Activated naive CD8-positive, alpha-beta T cell treated with anti-CD3 and anti-CD28 coated beads, Interleukin-2, amount 50 U/mL, for 24 hours (primary cell): ENCODE measurements around the gene KDM5C.
A peak's percentile ranks its signal among the peaks of the same experiment; 100 is the strongest.

Experiments
- ATAC-seq: fragments of 150-1000 bp; cut with Tn5 transposase; one replicate; pipeline ENCODE4 v1.10.0; 2021
- DNase-seq: peaks from one replicate; pipeline ENCODE4 v3.0.0; 2021
- H3K27ac Mint-ChIP-seq: one replicate; pipeline ENCODE4 v1.8.0; 2021; ENCODE audit warnings: mild to moderate bottlenecking, mixed read lengths
- H3K27me3 Mint-ChIP-seq: one replicate; pipeline ENCODE4 v1.8.0; 2021; ENCODE audit warnings: mixed read lengths
- H3K36me3 Mint-ChIP-seq: one replicate; pipeline ENCODE4 v1.8.0; 2021; ENCODE audit warnings: low read depth, mixed read lengths
- H3K4me1 Mint-ChIP-seq: one replicate; pipeline ENCODE4 v1.8.0; 2021; ENCODE audit warnings: mixed read lengths
- H3K4me3 Mint-ChIP-seq: one replicate; pipeline ENCODE4 v1.8.0; 2021; ENCODE audit warnings: mild to moderate bottlenecking, moderate library complexity, mixed read lengths
- H3K9me3 Mint-ChIP-seq: one replicate; pipeline ENCODE4 v1.8.0; 2021; ENCODE audit warnings: mixed read lengths

The KDM5C gene

GRCh38 chrX:53236025-53236679 lies 11.1 kb upstream of the KDM5C start:
- peaks cover 18% of the 10 kb centered on the region for H3K4me1 Mint-ChIP-seq
- no peaks in the 10 kb centered on the region for H3K36me3 Mint-ChIP-seq
- H3K4me3 Mint-ChIP-seq = no peak overlapping the region
- H3K27me3 Mint-ChIP-seq = no peaks in the 10 kb centered on the region
- ATAC-seq (no peak), DNase-seq (no peak)
- H3K9me3 Mint-ChIP-seq = no peaks in the 10 kb centered on the region
- H3K27ac Mint-ChIP-seq = no peak overlapping the region

- peaks cover 18% of the 10 kb centered on the region for H3K4me1 Mint-ChIP-seq
- ATAC-seq (no peak), DNase-seq (no peak)
- H3K9me3 Mint-ChIP-seq = no peaks in the 10 kb centered on the region
- no peaks in the 10 kb centered on the region for H3K36me3 Mint-ChIP-seq
- no peaks in the 10 kb centered on the region for H3K27me3 Mint-ChIP-seq
- no peak overlapping the region for H3K27ac Mint-ChIP-seq
- no peak overlapping the region for H3K4me3 Mint-ChIP-seq
Measured at GRCh38 chrX:53235566-53235965, 10.6 kb upstream of the KDM5C start.

GRCh38 chrX:53234484-53234883 lies 9.5 kb upstream of the KDM5C start:
- Mint-ChIP-seq H3K27me3 (no peaks in the 10 kb centered on the region), H3K4me3 (no peak overlapping the region), H3K27ac (no peak overlapping the region), H3K4me1 (peaks cover 9% of the 10 kb centered on the region), H3K9me3 (no peaks in the 10 kb centered on the region), H3K36me3 (no peaks in the 10 kb centered on the region)
- no peak for ATAC-seq
- no peak for DNase-seq

- H3K36me3 Mint-ChIP-seq = no peaks in the 10 kb centered on the region
- no peaks in the 10 kb centered on the region for H3K4me1 Mint-ChIP-seq
- no peak overlapping the region for H3K4me3 Mint-ChIP-seq
- DNase-seq = no peak
- ATAC-seq = no peak
- H3K27me3 Mint-ChIP-seq = no peaks in the 10 kb centered on the region
- no peak overlapping the region for H3K27ac Mint-ChIP-seq
- H3K9me3 Mint-ChIP-seq = no peaks in the 10 kb centered on the region
Measured at GRCh38 chrX:53233536-53233935, 8.5 kb upstream of the KDM5C start.

DNA sequence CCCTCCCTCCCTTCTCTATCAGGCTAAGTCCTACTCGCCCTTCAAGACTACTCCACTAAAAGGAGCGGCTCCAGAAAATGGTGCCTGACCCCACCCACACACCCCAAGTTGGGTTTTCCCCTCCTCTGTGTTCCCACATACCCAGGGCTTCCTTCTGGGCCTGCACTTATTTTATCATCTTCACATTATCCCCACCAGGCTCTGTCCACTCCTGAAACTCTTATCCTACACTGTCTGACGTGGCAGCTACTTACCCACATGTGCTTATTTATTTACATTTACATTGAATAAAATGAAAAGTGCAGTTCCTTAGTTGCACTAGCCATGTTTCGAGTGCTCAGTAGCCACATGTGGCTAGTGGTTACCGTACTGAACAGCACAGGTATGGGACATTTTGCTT lies 5.1 kb upstream of the KDM5C start:
- peaks cover 2% of the 10 kb centered on the region for H3K36me3 Mint-ChIP-seq

GRCh38 chrX:53227224-53227765 lies 2.3 kb upstream of the KDM5C start:
- H3K36me3 Mint-ChIP-seq = peaks cover 15% of the 10 kb centered on the region
- H3K9me3 Mint-ChIP-seq = no peaks in the 10 kb centered on the region
- H3K4me1 Mint-ChIP-seq = peaks cover 27% of the 10 kb centered on the region
- no peak for ATAC-seq
- H3K4me3 Mint-ChIP-seq = no peak overlapping the region
- DNase-seq = no peak
- no peak overlapping the region for H3K27ac Mint-ChIP-seq
- no peaks in the 10 kb centered on the region for H3K27me3 Mint-ChIP-seq

More for the DNA sequence above, 5.1 kb upstream of the KDM5C start:
- Mint-ChIP-seq H3K4me1 (peaks cover 9% of the 10 kb centered on the region), H3K27me3 (no peaks in the 10 kb centered on the region), H3K4me3 (no peak overlapping the region), H3K27ac (no peak overlapping the region), H3K9me3 (no peaks in the 10 kb centered on the region)
- no peak for ATAC-seq
- no peak for DNase-seq

GRCh38 chrX:53223955-53224859 lies 800 bp downstream of the KDM5C start:
- ATAC-seq = peak; percentile 68
- DNase-seq = peak; percentile 13
- peaks cover 22% of the 10 kb centered on the region for H3K36me3 Mint-ChIP-seq
- peak overlapping the region; percentile 99 for H3K27ac Mint-ChIP-seq
- H3K4me3 Mint-ChIP-seq = peak overlapping the region; percentile 92
- H3K27me3 Mint-ChIP-seq = no peaks in the 10 kb centered on the region
- H3K9me3 Mint-ChIP-seq = no peaks in the 10 kb centered on the region
- peaks cover 40% of the 10 kb centered on the region for H3K4me1 Mint-ChIP-seq

GRCh38 chrX:53223068-53223693 lies 1.8 kb downstream of the KDM5C start:
- no peak for ATAC-seq
- Mint-ChIP-seq H3K4me3 (peak overlapping the region; percentile 92), H3K4me1 (peaks cover 40% of the 10 kb centered on the region), H3K27ac (peak overlapping the region; percentile 99), H3K9me3 (no peaks in the 10 kb centered on the region), H3K27me3 (no peaks in the 10 kb centered on the region), H3K36me3 (peaks cover 27% of the 10 kb centered on the region)
- DNase-seq = no peak

DNA sequence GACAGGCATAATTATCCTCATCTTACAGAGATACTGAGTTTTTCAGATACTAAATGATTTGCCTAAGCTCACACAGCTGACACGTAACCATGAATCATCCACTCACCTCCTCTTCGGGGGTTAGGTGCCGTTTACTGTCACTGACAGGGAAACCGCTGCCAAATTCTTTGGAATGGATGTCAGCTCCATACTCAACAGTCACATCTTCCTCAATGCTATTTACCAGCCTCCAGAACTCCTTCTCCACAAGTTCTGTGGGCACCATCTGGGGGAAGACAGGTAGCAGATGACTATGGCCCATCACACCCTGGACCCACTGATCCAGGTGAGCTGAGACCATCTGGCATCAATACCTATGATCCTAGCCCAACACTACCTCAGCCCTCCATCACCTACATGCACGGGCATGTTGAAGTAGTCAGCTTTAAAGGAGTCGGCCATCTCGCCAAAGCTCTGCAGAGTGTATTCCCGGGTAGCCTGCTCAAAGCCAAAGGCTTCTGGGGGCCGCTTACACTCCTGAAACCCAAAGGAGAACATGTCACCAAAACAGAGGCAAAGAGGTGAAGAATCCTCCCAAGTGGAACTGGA lies 13.5 kb downstream of the KDM5C start:
- no peak for ATAC-seq

GRCh38 chrX:53196678-53197077 lies 28.3 kb downstream of the KDM5C start:
- Mint-ChIP-seq H3K36me3 (peaks cover 22% of the 10 kb centered on the region), H3K9me3 (no peaks in the 10 kb centered on the region), H3K4me1 (no peaks in the 10 kb centered on the region), H3K27me3 (no peaks in the 10 kb centered on the region), H3K27ac (no peak overlapping the region), H3K4me3 (no peak overlapping the region)
- ATAC-seq (no peak), DNase-seq (no peak)

More for the DNA sequence above, 13.5 kb downstream of the KDM5C start:
- Mint-ChIP-seq H3K4me3 (no peak overlapping the region), H3K27ac (no peak overlapping the region), H3K27me3 (no peaks in the 10 kb centered on the region), H3K36me3 (peaks cover 29% of the 10 kb centered on the region), H3K9me3 (no peaks in the 10 kb centered on the region), H3K4me1 (no peaks in the 10 kb centered on the region)
- DNase-seq = no peak

DNA sequence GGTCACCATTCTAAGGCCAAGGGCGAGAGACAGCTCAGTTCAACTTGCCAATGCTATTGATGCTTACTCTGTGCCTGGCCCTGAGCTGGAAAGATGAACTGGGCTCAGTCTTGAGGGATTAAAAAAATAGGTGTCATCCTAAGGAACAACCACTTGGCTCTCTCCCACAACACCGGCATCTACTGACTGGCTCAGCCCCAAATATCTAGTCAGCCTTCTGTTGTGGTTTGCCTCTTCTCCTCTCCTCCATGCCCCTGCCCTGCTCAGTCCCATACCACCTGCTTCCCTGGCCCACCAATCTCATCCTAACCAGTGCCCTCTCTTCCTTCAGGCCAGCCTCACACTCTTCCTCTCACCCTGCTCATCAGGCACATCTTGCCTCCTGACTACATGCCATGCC lies 29.6 kb downstream of the KDM5C start:
- H3K36me3 Mint-ChIP-seq = peaks cover 19% of the 10 kb centered on the region
- no peaks in the 10 kb centered on the region for H3K4me1 Mint-ChIP-seq
- ATAC-seq (no peak), DNase-seq (no peak)
- H3K4me3 Mint-ChIP-seq = no peak overlapping the region
- no peaks in the 10 kb centered on the region for H3K9me3 Mint-ChIP-seq
- peak overlapping the region; percentile 3 for H3K27ac Mint-ChIP-seq
- no peaks in the 10 kb centered on the region for H3K27me3 Mint-ChIP-seq

- Mint-ChIP-seq H3K36me3 (peaks cover 17% of the 10 kb centered on the region), H3K4me3 (no peak overlapping the region), H3K9me3 (no peaks in the 10 kb centered on the region), H3K4me1 (peaks cover 4% of the 10 kb centered on the region), H3K27me3 (no peaks in the 10 kb centered on the region), H3K27ac (no peak overlapping the region)
- no peak for DNase-seq
- no peak for ATAC-seq
Measured at GRCh38 chrX:53194308-53194707, 30.7 kb downstream of the KDM5C start.

DNA sequence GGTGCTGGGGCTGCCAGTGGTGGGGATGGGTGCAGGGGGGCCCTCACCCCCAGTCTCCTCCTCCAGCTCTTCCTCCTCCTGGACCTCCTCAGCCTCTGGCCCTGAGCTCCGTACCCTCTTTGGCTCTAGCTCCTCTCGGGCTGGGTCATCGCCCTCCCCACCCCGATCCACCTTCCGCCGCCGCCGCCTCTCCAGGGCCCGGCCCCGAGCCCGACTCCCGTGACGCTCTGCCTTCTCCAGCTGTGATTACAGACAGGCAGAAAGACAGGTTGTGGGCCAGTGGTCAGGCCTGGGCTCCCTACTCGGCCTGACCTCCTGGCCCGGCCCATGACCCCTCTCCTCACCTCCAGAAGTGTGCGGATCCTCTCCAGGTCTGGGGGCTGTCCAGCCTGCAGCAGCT lies 31.9 kb downstream of the KDM5C start:
- H3K4me3 Mint-ChIP-seq = no peak overlapping the region
- no peaks in the 10 kb centered on the region for H3K9me3 Mint-ChIP-seq
- ATAC-seq (no peak), DNase-seq (no peak)
- peaks cover 13% of the 10 kb centered on the region for H3K36me3 Mint-ChIP-seq
- peaks cover 12% of the 10 kb centered on the region for H3K4me1 Mint-ChIP-seq
- no peaks in the 10 kb centered on the region for H3K27me3 Mint-ChIP-seq
- H3K27ac Mint-ChIP-seq = no peak overlapping the region

- no peak overlapping the region for H3K27ac Mint-ChIP-seq
- no peak overlapping the region for H3K4me3 Mint-ChIP-seq
- peaks cover 3% of the 10 kb centered on the region for H3K36me3 Mint-ChIP-seq
- ATAC-seq (no peak), DNase-seq (no peak)
- peaks cover 21% of the 10 kb centered on the region for H3K4me1 Mint-ChIP-seq
- H3K9me3 Mint-ChIP-seq = no peaks in the 10 kb centered on the region
- no peaks in the 10 kb centered on the region for H3K27me3 Mint-ChIP-seq
Measured at GRCh38 chrX:53190363-53190960, 34.5 kb downstream of the KDM5C start.
